Smooth muscle cell of the brain vasculature (primary cell): ENCODE measurements around the gene SAMMSON.

Experiments
- DNase-seq: peaks from one replicate; pipeline ENCODE4 v3.0.0-alpha.2; 2012; ENCODE audit warnings: low read depth, low spot score

SAMMSON gene

DNA sequence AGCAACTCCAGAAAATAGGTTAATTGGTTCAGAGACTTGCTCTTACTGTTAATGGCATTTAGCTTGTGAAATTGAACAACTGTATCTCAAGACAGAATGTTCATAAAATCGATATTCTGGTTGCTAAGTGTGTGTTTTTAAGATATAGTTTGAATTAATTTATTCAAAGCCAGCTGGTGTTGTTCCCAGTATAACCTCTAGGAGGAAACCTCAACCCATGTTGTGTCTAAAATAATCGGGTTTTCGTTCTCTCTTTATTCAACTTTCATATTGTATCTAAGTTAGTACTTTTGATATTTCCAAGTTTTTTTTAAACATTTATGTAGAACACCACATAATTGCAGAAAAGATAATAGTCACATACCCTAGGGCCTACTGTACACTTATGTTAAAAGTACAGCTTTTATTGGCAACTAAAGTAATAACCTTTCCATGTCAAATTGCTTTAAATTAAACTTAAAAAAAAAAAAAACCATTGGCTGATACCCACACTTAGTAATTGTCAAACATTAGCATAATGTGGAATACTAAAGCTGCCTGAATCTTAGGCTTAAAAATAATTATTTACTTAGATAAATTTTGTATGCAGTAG, 90.9 kb downstream of the SAMMSON start:
- DNase-seq, result no peak

- no peak for DNase-seq
These were observed 94.7 kb downstream of the SAMMSON start for GRCh38 chr3:70094197-70094596.

DNA sequence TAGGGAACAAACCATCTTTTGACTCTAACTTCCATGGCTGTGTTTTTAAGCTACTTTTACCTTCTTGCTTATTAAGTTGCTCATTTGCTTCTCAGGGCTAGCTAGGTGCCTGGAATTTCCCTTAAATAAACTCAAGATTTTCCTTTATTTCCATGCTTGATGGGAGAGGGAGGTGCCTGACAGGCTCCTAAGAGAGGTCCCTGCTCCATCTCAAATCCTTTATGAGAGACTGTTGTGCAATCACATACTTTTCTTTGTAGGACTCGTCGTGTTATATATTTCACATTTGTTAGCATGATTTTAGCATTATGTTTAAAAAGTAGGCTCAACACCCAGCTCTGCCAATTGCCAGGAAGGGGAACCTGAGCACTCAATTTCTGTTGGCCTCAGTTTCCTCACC, 95.7 kb downstream of the SAMMSON start:
- no peak for DNase-seq

- no peak for DNase-seq
These were observed 97.0 kb downstream of the SAMMSON start for GRCh38 chr3:70096376-70097066.

DNA sequence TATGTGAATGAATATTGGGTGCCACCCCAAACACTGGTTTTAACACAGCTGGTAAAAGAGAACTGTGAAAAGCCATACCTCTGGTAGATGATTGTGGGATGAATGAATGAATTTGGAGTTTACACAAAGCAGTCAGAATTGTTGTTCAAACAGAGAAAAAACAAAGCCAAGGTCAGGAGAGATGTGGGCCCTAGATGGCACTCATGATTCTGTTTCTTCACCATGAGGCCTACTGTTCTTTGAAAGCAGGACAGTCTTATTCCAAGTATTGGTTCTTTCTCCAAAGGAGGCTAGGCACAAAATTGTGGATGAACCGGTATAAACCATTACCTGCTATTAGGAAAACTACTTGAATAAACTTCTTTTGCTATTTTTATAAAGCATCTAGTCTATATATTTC, 97.6 kb downstream of the SAMMSON start:
- no peak for DNase-seq

- DNase-seq, result no peak
These were observed 108.5 kb downstream of the SAMMSON start for GRCh38 chr3:70108072-70108471.

GRCh38 chr3:70108546-70108945, 109.0 kb downstream of the SAMMSON start:
- DNase-seq, result no peak

DNA sequence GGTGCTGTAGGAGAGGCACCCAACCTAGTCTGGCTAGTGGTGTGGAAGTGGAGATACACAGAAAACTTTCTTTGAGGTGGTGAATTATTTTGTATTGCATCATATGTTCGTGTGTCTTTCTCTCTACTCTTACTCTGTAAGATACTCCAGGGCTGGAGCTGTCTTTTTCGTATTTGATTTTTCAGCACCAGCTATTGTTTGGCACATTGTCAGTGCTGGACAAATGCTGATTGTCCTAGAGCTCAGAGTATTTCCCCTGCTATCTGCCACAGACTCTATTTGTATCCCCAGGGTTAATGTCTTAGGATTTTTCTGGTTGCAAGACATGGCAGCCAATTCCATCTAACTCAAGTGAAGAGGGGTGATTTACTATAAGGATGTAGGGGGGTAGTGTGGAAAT, 110.5 kb downstream of the SAMMSON start:
- DNase-seq, result no peak

- no peak for DNase-seq
These were observed 111.9 kb downstream of the SAMMSON start for GRCh38 chr3:70111411-70111810.

- DNase-seq, result no peak
These were observed 113.2 kb downstream of the SAMMSON start for GRCh38 chr3:70112751-70113150.

GRCh38 chr3:70114431-70114830, 114.9 kb downstream of the SAMMSON start:
- no peak for DNase-seq

DNA sequence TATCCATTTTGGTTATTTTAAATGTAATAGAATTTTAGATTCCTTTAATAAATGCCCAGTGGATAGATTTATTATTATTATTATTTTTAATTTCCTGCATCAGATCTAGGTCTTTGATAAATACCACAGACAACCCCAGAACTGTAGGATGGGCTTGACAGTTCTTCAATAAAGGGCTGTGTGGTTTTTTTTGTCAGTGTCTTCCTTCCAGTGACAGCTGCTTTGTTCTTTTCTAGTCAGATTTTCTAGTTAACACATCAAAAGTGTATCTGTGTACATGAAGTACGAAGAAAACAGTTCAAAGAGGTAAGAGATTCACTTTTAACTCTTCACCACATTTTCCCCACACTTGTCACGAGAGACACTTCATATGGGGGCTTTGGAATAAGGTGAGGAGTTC, 120.3 kb downstream of the SAMMSON start:
- DNase-seq, result no peak
